Activated CD8-positive, alpha-beta T cell treated with anti-CD3 and anti-CD28 coated beads for 36 hours (primary cell): ENCODE data around the gene CYBC1. TPM values are rescaled to one million over a fixed set of nuclear protein-coding genes. Genes with fewer than 3 reads are reported as not detected.
A peak's percentile ranks its signal among the peaks of the same experiment; 100 is the strongest.

Experiments used
- ATAC-seq: fragments of 200-7000 bp; cut with Tn5 transposase; one replicate; pipeline ENCODE4 v1.10.0; 2021; ENCODE audit warnings: mild to moderate bottlenecking, moderate library complexity
- CTCF ChIA-PET: fragments of 350-600 bp; sonication (Branson Sonifier 250); formaldehyde crosslinking; loops from one replicate; lab custom pipeline; 2021; ENCODE audit warnings: antibody characterized with exemption; lab: Charles Lee
- POLR2A ChIA-PET: fragments of 350-600 bp; sonication (Branson Sonifier 250); formaldehyde crosslinking; loops from one replicate; lab custom pipeline; 2021; ENCODE audit warnings: antibody characterized with exemption; lab: Charles Lee
- DNase-seq: peaks from one replicate; pipeline ENCODE4 v3.0.0-alpha.2; 2020
- H3K27ac Mint-ChIP-seq: one replicate; pipeline ENCODE4 v1.8.0; 2021; ENCODE audit warnings: mild to moderate bottlenecking, mixed read lengths
- H3K27me3 Mint-ChIP-seq: one replicate; pipeline ENCODE4 v1.8.0; 2021; ENCODE audit warnings: mixed read lengths
- H3K36me3 Mint-ChIP-seq: one replicate; pipeline ENCODE4 v1.8.0; 2021; ENCODE audit warnings: low read depth, mixed read lengths
- H3K4me1 Mint-ChIP-seq: one replicate; pipeline ENCODE4 v1.8.0; 2021; ENCODE audit warnings: low read depth, mixed read lengths
- H3K4me3 Mint-ChIP-seq: one replicate; pipeline ENCODE4 v1.8.0; 2021; ENCODE audit warnings: mild to moderate bottlenecking, moderate library complexity, mixed read lengths
- H3K9me3 Mint-ChIP-seq: one replicate; pipeline ENCODE4 v1.8.0; 2021; ENCODE audit warnings: mixed read lengths
- intact Hi-C: fragments of 100-400 bp; cut with micrococcal nuclease; formaldehyde crosslinking; loops from one replicate; pipeline ENCODE4 v1.10.0; 2022
- total RNA-seq, 2 experiments: library from RNA; stranded (reverse); gene quantifications; one replicate each; pipeline ENCODE4 v1.2.3, GENCODE V29; 2021
- TF ChIP-seq, protein P1 (sequence below): fragments of 200-600 bp; IDR thresholded peaks from one replicate; pipeline ENCODE4 v1.8.0; 2022; ENCODE audit warnings: antibody characterized with exemption, mild to moderate bottlenecking

Gene CYBC1
- total RNA-seq, 2 experiments from 2014 or later = 189 to 192 TPM

DNA sequence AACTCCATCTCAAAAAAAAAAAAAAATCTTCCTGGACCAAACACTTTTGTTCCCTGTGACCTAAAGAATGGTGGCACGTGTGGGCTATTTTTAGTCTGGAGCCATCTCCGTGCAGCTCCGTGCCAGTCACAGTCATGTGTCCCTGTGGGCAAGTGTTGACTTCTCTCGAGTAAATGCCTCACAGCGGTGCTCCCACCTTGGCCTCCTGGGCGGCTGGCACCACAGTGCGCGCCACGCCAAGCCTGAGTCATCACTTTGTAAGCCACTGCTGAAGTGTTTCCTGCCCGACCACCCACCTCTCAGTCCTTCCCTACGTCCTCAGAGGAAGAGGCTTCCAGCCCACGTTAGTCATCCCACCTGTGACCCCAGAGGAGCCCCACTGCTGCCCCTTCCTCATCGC is 43.3 kb downstream of the CYBC1 start:
- Mint-ChIP-seq H3K27me3 (no peaks in the 10 kb centered on the region), H3K27ac (no peak overlapping the region), H3K4me3 (no peak overlapping the region), H3K4me1 (peaks cover 6% of the 10 kb centered on the region), H3K9me3 (no peaks in the 10 kb centered on the region), H3K36me3 (peaks cover 16% of the 10 kb centered on the region)
- CTCF ChIA-PET = no interaction called here
- ATAC-seq (no peak), DNase-seq (peak; percentile 37)
- intact Hi-C loops = no loop called here
- POLR2A ChIA-PET = interaction anchor here (0.6 kb wide), 1 partner anchor 17 kb away, joined by 3 read pairs; no protein-coding TSS in a partner anchor
- TF ChIP-seq, protein P1, sequence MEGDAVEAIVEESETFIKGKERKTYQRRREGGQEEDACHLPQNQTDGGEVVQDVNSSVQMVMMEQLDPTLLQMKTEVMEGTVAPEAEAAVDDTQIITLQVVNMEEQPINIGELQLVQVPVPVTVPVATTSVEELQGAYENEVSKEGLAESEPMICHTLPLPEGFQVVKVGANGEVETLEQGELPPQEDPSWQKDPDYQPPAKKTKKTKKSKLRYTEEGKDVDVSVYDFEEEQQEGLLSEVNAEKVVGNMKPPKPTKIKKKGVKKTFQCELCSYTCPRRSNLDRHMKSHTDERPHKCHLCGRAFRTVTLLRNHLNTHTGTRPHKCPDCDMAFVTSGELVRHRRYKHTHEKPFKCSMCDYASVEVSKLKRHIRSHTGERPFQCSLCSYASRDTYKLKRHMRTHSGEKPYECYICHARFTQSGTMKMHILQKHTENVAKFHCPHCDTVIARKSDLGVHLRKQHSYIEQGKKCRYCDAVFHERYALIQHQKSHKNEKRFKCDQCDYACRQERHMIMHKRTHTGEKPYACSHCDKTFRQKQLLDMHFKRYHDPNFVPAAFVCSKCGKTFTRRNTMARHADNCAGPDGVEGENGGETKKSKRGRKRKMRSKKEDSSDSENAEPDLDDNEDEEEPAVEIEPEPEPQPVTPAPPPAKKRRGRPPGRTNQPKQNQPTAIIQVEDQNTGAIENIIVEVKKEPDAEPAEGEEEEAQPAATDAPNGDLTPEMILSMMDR = no peak

DNA sequence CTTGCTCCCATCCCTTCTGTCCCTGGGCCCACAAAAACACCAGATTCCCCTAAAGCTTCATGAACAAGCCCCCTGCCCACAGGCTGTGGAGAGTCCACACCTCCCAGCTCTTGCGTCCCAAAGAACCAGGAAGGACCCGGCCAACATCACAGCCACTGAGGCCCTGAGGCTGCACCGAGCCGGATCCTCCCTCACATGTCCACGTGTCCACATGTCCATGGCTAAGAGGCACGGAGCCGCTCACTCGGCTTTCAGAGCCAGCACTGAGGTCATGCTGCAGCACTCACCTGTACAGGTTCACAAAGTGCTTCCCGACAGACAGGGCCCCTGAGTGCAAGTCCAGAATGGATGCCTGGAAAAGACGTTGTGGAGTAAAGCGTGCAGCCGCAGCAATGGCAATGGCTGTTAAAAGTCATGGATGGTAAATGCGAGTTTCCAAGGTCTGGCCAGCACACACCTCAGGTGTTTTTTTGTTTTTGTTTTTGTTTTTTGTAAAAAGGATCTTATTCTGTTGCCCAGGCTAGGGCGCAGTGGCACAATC is 44.4 kb downstream of the CYBC1 start:
- ATAC-seq (no peak), DNase-seq (no peak)
- intact Hi-C loops = no loop called here
- ChIA-PET POLR2A (no interaction called here), CTCF (no interaction called here)
- Mint-ChIP-seq H3K4me1 (peaks cover 10% of the 10 kb centered on the region), H3K4me3 (no peak overlapping the region), H3K9me3 (no peaks in the 10 kb centered on the region), H3K27me3 (no peaks in the 10 kb centered on the region), H3K27ac (no peak overlapping the region), H3K36me3 (peaks cover 18% of the 10 kb centered on the region)
- TF ChIP-seq, protein P1 = no peak

DNA sequence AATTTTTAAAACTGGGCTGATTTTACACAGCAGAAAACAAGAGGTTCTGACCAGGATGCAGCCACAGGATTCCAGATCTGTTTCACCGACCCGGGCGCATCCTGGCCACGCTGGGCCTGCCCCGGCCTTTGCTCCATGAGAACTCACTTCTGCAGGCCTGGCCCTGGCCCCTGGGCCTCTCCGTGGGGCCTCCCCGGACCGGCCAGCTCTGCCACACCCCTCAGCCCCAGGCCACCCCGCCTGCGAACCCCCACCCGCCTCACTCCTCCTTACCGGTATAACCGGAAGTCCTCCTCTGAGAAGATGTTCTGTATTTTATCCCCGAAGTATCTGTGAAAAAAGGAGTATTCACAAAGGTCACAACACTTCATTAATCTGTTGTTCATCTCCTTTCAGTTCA is 45.5 kb downstream of the CYBC1 start:
- CTCF ChIA-PET = no interaction called here

DNA sequence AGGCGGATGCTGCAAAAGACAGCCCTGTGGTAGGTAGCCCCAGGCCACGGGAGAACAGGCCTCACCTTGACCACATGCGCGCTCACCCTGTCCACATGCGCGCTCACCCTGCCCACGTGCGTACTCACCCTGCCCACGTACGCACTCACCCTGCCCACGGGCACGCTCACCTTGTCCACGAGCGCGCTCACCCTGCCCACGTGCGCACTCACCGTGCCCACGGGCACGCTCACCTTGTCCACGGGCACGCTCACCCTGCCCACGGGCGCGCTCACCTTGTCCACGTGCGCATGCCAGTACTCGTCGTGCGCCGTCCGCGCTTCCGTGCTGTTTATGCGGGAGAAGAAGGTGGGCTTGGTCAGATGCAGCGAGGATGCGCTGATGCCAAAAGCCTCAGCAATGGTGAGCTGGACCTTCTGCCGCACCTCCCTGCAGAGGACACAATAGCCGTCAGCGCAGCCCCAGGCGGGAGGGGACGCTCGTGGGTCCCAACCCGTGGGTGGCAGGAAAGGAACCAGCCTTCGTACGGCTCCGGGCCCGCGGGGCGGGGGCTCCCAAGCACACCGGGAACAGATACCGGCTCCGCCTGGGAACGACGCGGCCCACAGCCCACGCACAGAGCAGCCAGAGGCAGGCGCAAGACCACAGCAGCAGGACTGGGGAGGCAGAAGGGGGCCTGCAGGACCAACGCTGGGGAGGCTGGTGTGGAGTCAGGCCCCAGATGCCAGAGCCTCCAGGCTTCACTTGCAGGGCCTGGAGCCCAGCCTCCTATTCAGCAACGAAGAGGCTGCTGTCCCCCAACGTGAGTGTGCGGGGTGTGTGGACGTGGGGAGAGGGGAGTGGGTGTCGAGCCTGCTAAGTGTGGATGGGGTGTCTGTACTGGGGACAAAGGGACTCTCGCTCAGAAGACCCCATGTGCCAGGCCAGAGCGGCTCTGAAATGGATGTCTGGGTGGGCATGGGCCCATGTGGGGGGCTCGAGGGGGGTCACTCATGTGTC is 46.6 kb downstream of the CYBC1 start:
- CTCF ChIA-PET = interaction anchor here (1.1 kb wide), 1 partner anchor 83 kb away, joined by 3 read pairs; no protein-coding TSS in a partner anchor
- POLR2A ChIA-PET = no interaction called here
- Mint-ChIP-seq H3K4me1 (peaks cover 18% of the 10 kb centered on the region), H3K9me3 (no peaks in the 10 kb centered on the region), H3K27ac (no peak overlapping the region), H3K27me3 (no peaks in the 10 kb centered on the region), H3K4me3 (no peak overlapping the region), H3K36me3 (peaks cover 18% of the 10 kb centered on the region)
- TF ChIP-seq, protein P1 = no peak
- DNase-seq (no peak), ATAC-seq (no peak)
- intact Hi-C loops = no loop called here

More for the DNA sequence above, 45.5 kb downstream of the CYBC1 start:
- peaks cover 21% of the 10 kb centered on the region for H3K36me3 Mint-ChIP-seq
- TF ChIP-seq, protein P1 = no peak
- H3K4me1 Mint-ChIP-seq = peaks cover 18% of the 10 kb centered on the region
- ATAC-seq (no peak), DNase-seq (no peak)
- H3K27me3 Mint-ChIP-seq = no peaks in the 10 kb centered on the region
- no peak overlapping the region for H3K4me3 Mint-ChIP-seq
- no peaks in the 10 kb centered on the region for H3K9me3 Mint-ChIP-seq
- POLR2A ChIA-PET = interaction anchor here (0.6 kb wide), 1 partner anchor 28 kb away, joined by 3 read pairs; no protein-coding TSS in a partner anchor
- intact Hi-C loops = no loop called here
- no peak overlapping the region for H3K27ac Mint-ChIP-seq
